HepG2 (cell line): ENCODE measurements around the gene COMMD7. TPM values are rescaled to one million over a fixed set of nuclear protein-coding genes. Genes with fewer than 3 reads are reported as not detected.
A peak's percentile ranks its signal among the peaks of the same experiment; 100 is the strongest.

Source experiments
- ATAC-seq: fragments of 200-7000 bp; cut with Tn5 transposase; 3 replicates; pipeline ENCODE4 v1.9.1; 2020; ENCODE audit warnings: mild to moderate bottlenecking, moderate library complexity
- BruUV-seq: library from RNA; stranded (reverse); fragments of 400-500 nt; replicated peaks from 2 replicates; lab custom pipeline; 2021; lab: Mats Ljungman, UMichigan
- CTCF ChIA-PET: fragments of 300-600 bp; formaldehyde crosslinking; extraction: SDS; loops from one replicate; lab custom pipeline; 2021; ENCODE audit warnings: low total read pairs, inconsistent platforms, low intra/inter-chr PET ratio; lab: Yijun Ruan, JAX
- POLR2A ChIA-PET: fragments of 350-600 bp; sonication (Branson Sonifier 250); formaldehyde crosslinking; loops from one replicate; lab custom pipeline; 2020; ENCODE audit warnings: antibody characterized with exemption, inconsistent platforms; lab: Yijun Ruan, JAX
- DNase-seq: peaks from one replicate; pipeline ENCODE4 v3.0.0-alpha.2; 2015; ENCODE audit warnings: low spot score
- FAIRE-seq: peaks from 3 replicates; lab custom pipeline; 2011; peaks lifted over from hg19 to GRCh38; lab: Jason Lieb, UNC
- H2AFZ ChIP-seq: one replicate; pipeline ENCODE4 v1.6.1; 2011; ENCODE audit warnings: low read length, inconsistent platforms
- H3K27ac ChIP-seq: fragments of 300-600 bp; 3 replicates; pipeline ENCODE4 v1.8.0; 2011; ENCODE audit warnings: mixed run types, mild to moderate bottlenecking, mixed read lengths, low read length, inconsistent platforms; ENCODE audit not compliant: insufficient read depth; ENCODE audit errors: extremely low read length
- H3K27me3 ChIP-seq, 2 experiments: fragments of 200-600 bp in 1 of 2; 2 replicates in 1 of 2; 3 replicates in 1 of 2; pipeline versions ENCODE4 v1.6.0 to v1.8.0; 2011; ENCODE audit warnings: low read length in 2 of 2, mild to moderate bottlenecking in 2 of 2, moderate library complexity in 2 of 2, inconsistent platforms in 1 of 2; ENCODE audit not compliant: insufficient read depth in 2 of 2, control insufficient read depth in 1 of 2
- H3K36me3 ChIP-seq, 2 experiments: fragments of 200-600 bp in 1 of 2; replicated peaks in 1 of 2; 2 replicates in 1 of 2; 3 replicates in 1 of 2; pipeline versions ENCODE4 v1.5.1 to v1.8.0; 2011; ENCODE audit warnings: low read length in 2 of 2, inconsistent platforms in 1 of 2; ENCODE audit not compliant: insufficient read depth in 2 of 2, control insufficient read depth in 1 of 2
- H3K4me1 ChIP-seq: 2 replicates; pipeline ENCODE4 v1.5.1; 2012; ENCODE audit warnings: low read length, inconsistent platforms; ENCODE audit not compliant: insufficient read depth
- H3K4me2 ChIP-seq: 2 replicates; pipeline ENCODE4 v1.6.0; 2011; ENCODE audit warnings: low read depth, low read length, inconsistent platforms
- H3K4me3 ChIP-seq, 3 experiments: fragments of 200-600 bp in 1 of 3; sonication (generic), shearing (Covaris generic) in 1 of 3; replicated peaks in 1 of 3; 2 replicates each; pipeline ENCODE4 v1.5.1; 2011 to 2016; ENCODE audit warnings: low read length in 3 of 3, inconsistent platforms in 2 of 3, low read depth in 2 of 3, mild to moderate bottlenecking in 2 of 3, control low read depth in 1 of 3, mixed read lengths in 1 of 3; ENCODE audit not compliant: insufficient read depth in 1 of 3
- H3K79me2 ChIP-seq: one replicate; pipeline ENCODE4 v1.6.1; 2011; ENCODE audit warnings: low read length, inconsistent platforms; ENCODE audit not compliant: insufficient read depth
- H3K9ac ChIP-seq: 2 replicates; pipeline ENCODE4 v1.6.0; 2011; ENCODE audit warnings: mild to moderate bottlenecking, low read depth, low read length, inconsistent platforms; ENCODE audit not compliant: insufficient read depth
- H3K9me3 ChIP-seq: 2 replicates; pipeline ENCODE4 v1.5.1; 2012; ENCODE audit warnings: mild to moderate bottlenecking, low read length
- H4K20me1 ChIP-seq: 2 replicates; pipeline ENCODE4 v1.6.0; 2011; ENCODE audit warnings: inconsistent platforms, mild to moderate bottlenecking, low read length, moderate library complexity; ENCODE audit not compliant: insufficient read depth
- AGO1 ChIP-seq: fragments of 200-400 bp; formaldehyde crosslinking; IDR thresholded peaks from 2 replicates; pipeline ENCODE4 v1.6.1; 2017; ENCODE audit warnings: mild to moderate bottlenecking, low read depth, low read length, moderate library complexity; ENCODE audit not compliant: poor library complexity, severe bottlenecking
- CBX5 ChIP-seq: sonication (generic); formaldehyde crosslinking; IDR thresholded peaks from 2 replicates; pipeline ENCODE4 v1.4.0; 2020; ENCODE audit warnings: missing genetic modification reagents, borderline replicate concordance
- HNF4A ChIP-seq: sonication (generic); formaldehyde crosslinking; IDR thresholded peaks from 2 replicates; pipeline ENCODE4 v1.4.0; 2020; ENCODE audit warnings: missing genetic modification reagents
- MAFF ChIP-seq: IDR thresholded peaks from 2 replicates; pipeline ENCODE4 v1.6.1; 2011; ENCODE audit warnings: low read depth, low read length, improper control_type of control experiment
- NONO ChIP-seq, 2 experiments: fragments of 450-650 bp in 1 of 2; sonication (generic) in 1 of 2; formaldehyde crosslinking in 1 of 2; IDR thresholded peaks in 1 of 2; conservative IDR thresholded peaks in 1 of 2; 2 replicates each; pipeline versions ENCODE4 v1.6.1 to v1.8.0; 2017 to 2022; ENCODE audit warnings: mild to moderate bottlenecking in 1 of 2, missing genetic modification reagents in 1 of 2, moderate library complexity in 1 of 2
- SOX5 ChIP-seq: IDR thresholded peaks from 2 replicates; pipeline ENCODE4 v1.6.1; 2016; ENCODE audit warnings: borderline replicate concordance
- TRIM24 ChIP-seq: sonication (generic); formaldehyde crosslinking; IDR thresholded peaks from 2 replicates; pipeline ENCODE4 v1.8.0; 2022; ENCODE audit warnings: mild to moderate bottlenecking, missing genetic modification reagents
- U2AF1 ChIP-seq: fragments of 200-400 bp; formaldehyde crosslinking; optimal IDR thresholded peaks from 2 replicates; pipeline ENCODE3; 2017; ENCODE audit warnings: mild to moderate bottlenecking, low read depth, low read length
- ZNF101 ChIP-seq: sonication (generic); formaldehyde crosslinking; IDR thresholded peaks from 2 replicates; pipeline ENCODE4 v1.4.0; 2020; ENCODE audit warnings: mild to moderate bottlenecking, low read depth, missing genetic modification reagents, borderline replicate concordance
- ZNF431 ChIP-seq: sonication (generic); formaldehyde crosslinking; IDR thresholded peaks from 2 replicates; pipeline ENCODE4 v1.9.0; 2022; ENCODE audit warnings: missing genetic modification reagents, low read depth, mild to moderate bottlenecking, borderline replicate concordance
- ZNF501 ChIP-seq: sonication (generic); formaldehyde crosslinking; IDR thresholded peaks from 2 replicates; pipeline ENCODE4 v1.5.1; 2020; ENCODE audit warnings: mild to moderate bottlenecking, moderate library complexity, missing genetic modification reagents
- ZNF607 ChIP-seq: sonication (generic); formaldehyde crosslinking; IDR thresholded peaks from 2 replicates; pipeline ENCODE4 v1.5.1; 2020; ENCODE audit warnings: missing genetic modification reagents, mild to moderate bottlenecking, borderline replicate concordance
- ZNF660 ChIP-seq: sonication (generic); formaldehyde crosslinking; IDR thresholded peaks from 2 replicates; pipeline ENCODE4 v1.5.1; 2020; ENCODE audit warnings: mild to moderate bottlenecking, low read depth, missing genetic modification reagents, borderline replicate concordance
- ZSCAN25 ChIP-seq: sonication (generic); formaldehyde crosslinking; IDR thresholded peaks from 2 replicates; pipeline ENCODE4 v1.8.0; 2022; ENCODE audit warnings: mild to moderate bottlenecking, missing genetic modification reagents
- WGBS: methylation state at CpG from one replicate; pipeline ENCODE4 v1.1.6; 2017; ENCODE audit warnings: low lambda C conversion rate; 5-methylcytosine and 5-hydroxymethylcytosine counted together
- in situ Hi-C: cut with HindIII; loops from 2 replicates; pipeline ENCODE4 v1.10.0; 2017; ENCODE audit warnings: low pct_unique_long_range_greater_than_20kb; ENCODE audit not compliant: extremely low pct_ligation_motif_present
- intact Hi-C: fragments of 100-400 bp; cut with micrococcal nuclease; formaldehyde crosslinking; loops from one replicate; pipeline ENCODE4 v1.10.0; 2022; ENCODE audit not compliant: unreplicated experiment
- polyA plus RNA-seq, 8 experiments: library from polyadenylated mRNA; depleted of rRNA in 3 of 8; stranded (reverse) in 7 of 8; unstranded in 1 of 8; fragments of >200 nt; fragmentation: Illumina TruSeq in 4 of 8; extraction: Trizol in 4 of 8; gene quantifications; 2 replicates each; pipeline versions ENCODE4 v1.2.1 to v1.2.3, GENCODE V29; 2011 to 2016; ENCODE audit warnings: low read depth in 4 of 8, missing spikeins in 1 of 8, mixed read lengths in 1 of 8; ENCODE audit not compliant: insufficient read depth in 1 of 8
- total RNA-seq, 5 experiments: library from RNA; depleted of rRNA; stranded (reverse); fragments of >200 nt; fragmentation: Illumina TruSeq; extraction: Trizol; gene quantifications; 2 replicates each; pipeline ENCODE4 v1.2.3, GENCODE V29; 2016; ENCODE audit warnings: low read depth in 1 of 5
- TF ChIP-seq, protein P1 (sequence below): sonication (generic); formaldehyde crosslinking; IDR thresholded peaks from 2 replicates; pipeline ENCODE4 v1.4.0; 2020; ENCODE audit warnings: missing genetic modification reagents
- TF ChIP-seq, protein P2 (sequence below): sonication (generic); formaldehyde crosslinking; IDR thresholded peaks from 2 replicates; pipeline ENCODE4 v1.9.0; 2021; ENCODE audit warnings: missing genetic modification reagents, mild to moderate bottlenecking, borderline replicate concordance

Gene COMMD7
- total and polyA plus RNA-seq, 2 of the 13 experiments (the other 11 are each of a cell fraction or from before 2014, with no cell fraction given): 42.1 to 53.3 TPM

DNA sequence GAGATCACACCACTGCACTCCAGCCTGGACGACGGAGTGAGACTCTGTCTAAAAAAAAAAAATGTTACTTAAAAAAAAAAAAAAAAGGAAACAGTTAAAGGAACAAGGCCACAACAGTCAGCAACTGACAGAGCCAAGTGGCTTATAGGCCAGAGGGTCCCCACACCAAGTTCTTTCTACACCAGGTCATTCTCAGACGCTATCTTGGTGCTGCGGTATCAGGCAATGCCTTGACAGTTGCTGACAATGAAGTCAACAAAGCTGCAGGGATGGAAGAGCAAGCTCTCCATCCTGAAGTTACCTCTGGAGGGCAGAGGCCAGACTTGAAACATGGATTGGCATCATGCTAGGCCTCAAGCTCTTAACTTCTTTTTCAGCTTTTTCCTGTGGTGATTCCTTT lies 31.9 kb downstream of the COMMD7 start:
- Histone ChIP-seq H3K9me3 (no peaks in the 10 kb centered on the region), H3K4me3 (no peak overlapping the region), H3K27me3 (no peaks in the 10 kb centered on the region), H3K4me2 (no peak overlapping the region), H3K79me2 (no peaks in the 10 kb centered on the region), H3K36me3 (peaks cover 6 to 7% of the 10 kb centered on the region in 2 experiments; a peak in 3 of 5 replicates), H2AFZ (no peak overlapping the region), H3K9ac (no peak overlapping the region), H3K4me1 (peaks cover 27% of the 10 kb centered on the region), H3K27ac (no peak overlapping the region), H4K20me1 (no peaks in the 10 kb centered on the region)
- no peak for DNase-seq
- ATAC-seq: no peak
- intact Hi-C loops (no loop called here), in situ Hi-C loops (no loop called here)
- BruUV-seq: no TSS peak
- no peak for FAIRE-seq
- POLR2A ChIA-PET: interaction anchor here (0.7 kb wide), 1 partner anchor 52 kb away, joined by 3 read pairs; no protein-coding TSS in a partner anchor
- TF ChIP-seq MAFF (no peak), CBX5 (no peak), ZNF101 (CRISPR knock-in tag) (no peak)
- WGBS: 96% methylated on average over 4 of the region's 4 CpGs
- CTCF ChIA-PET: interaction anchor here (1.8 kb wide), 1 partner anchor 67 kb away, joined by 3 read pairs; no protein-coding TSS in a partner anchor

DNA sequence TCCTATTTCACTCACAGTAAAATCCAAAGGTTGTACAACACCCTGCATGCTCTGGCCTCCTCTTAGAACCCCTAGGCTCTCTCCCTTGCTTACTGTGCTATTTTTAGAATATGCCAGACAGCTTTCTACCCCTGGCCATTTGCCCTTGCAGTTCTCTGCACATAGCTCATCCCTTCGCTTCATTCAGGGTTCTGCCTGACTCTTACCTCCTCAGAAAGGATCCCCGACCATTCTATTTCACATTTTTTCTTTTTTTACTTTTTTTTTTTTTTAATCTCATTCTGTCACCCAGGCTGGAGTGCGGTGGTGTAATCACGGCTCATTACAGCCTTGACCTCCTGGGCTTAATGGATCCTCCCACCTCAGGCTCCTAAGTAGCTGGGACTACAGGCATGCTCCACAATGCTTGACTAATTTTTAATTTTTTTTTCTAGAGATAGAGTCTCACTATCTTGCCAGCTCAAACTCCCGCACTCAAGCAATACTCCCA lies 33.6 kb downstream of the COMMD7 start:
- ATAC-seq (peak; percentile 89), FAIRE-seq (peak; percentile 59), DNase-seq (peak; percentile 64)
- intact Hi-C loops: loop anchor here (1.0 kb wide), 1 partner anchor 24 kb away; no protein-coding TSS in a partner anchor
- 25% methylated on average over 5 of the region's 5 CpGs for WGBS
- Histone ChIP-seq H3K4me3 (peak overlapping the region in 2 of 3 experiments; percentile 8 to 42; a peak in 3 of 6 replicates), H3K27me3 (no peaks in the 10 kb centered on the region), H3K9me3 (no peaks in the 10 kb centered on the region), H3K9ac (peak overlapping the region; percentile 51; the same call in 1 of the 2 replicates), H3K36me3 (peaks cover 6 to 13% of the 10 kb centered on the region in 2 experiments; a peak in 4 of 5 replicates), H3K4me2 (peak overlapping the region; percentile 56), H3K4me1 (peaks cover 27% of the 10 kb centered on the region), H3K79me2 (no peaks in the 10 kb centered on the region), H4K20me1 (no peaks in the 10 kb centered on the region), H2AFZ (peak overlapping the region; percentile 52), H3K27ac (peak overlapping the region; percentile 84)
- in situ Hi-C loops: no loop called here
- BruUV-seq: no TSS peak
- ChIA-PET POLR2A (interaction anchor here (0.8 to 2.2 kb wide), 6 partner anchors 12 to 68 kb away, joined by 3 to 17 read pairs (median 6); no protein-coding TSS in a partner anchor), CTCF (no interaction called here)
- TF ChIP-seq AGO1: no peak
- TF ChIP-seq, protein P1, sequence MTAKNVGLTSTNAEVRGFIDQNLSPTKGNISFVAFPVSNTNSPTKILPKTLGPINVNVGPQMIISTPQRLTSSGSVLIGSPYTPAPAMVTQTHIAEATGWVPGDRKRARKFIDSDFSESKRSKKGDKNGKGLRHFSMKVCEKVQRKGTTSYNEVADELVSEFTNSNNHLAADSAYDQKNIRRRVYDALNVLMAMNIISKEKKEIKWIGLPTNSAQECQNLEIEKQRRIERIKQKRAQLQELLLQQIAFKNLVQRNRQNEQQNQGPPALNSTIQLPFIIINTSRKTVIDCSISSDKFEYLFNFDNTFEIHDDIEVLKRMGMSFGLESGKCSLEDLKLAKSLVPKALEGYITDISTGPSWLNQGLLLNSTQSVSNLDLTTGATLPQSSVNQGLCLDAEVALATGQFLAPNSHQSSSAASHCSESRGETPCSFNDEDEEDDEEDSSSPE (CRISPR knock-in tag): no peak
- no peak for TF ChIP-seq NONO (IDR thresholded peaks at IDR 0.05)
- TF ChIP-seq NONO (CRISPR knock-in tag; conservative IDR thresholded peaks at IDR 0.05): no peak
- TF ChIP-seq SOX5 (CRISPR knock-in tag): no peak
- no peak for TF ChIP-seq ZNF501 (CRISPR knock-in tag)
- TF ChIP-seq, protein P2, sequence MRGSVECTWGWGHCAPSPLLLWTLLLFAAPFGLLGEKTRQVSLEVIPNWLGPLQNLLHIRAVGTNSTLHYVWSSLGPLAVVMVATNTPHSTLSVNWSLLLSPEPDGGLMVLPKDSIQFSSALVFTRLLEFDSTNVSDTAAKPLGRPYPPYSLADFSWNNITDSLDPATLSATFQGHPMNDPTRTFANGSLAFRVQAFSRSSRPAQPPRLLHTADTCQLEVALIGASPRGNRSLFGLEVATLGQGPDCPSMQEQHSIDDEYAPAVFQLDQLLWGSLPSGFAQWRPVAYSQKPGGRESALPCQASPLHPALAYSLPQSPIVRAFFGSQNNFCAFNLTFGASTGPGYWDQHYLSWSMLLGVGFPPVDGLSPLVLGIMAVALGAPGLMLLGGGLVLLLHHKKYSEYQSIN: no peak
- no peak for TF ChIP-seq ZNF431 (CRISPR knock-in tag)
- no peak for TF ChIP-seq TRIM24 (CRISPR knock-in tag)
- TF ChIP-seq ZSCAN25 (CRISPR knock-in tag): no peak
- no peak for TF ChIP-seq ZNF607 (CRISPR knock-in tag)
- no peak for TF ChIP-seq ZNF660 (CRISPR knock-in tag)
- no peak for TF ChIP-seq HNF4A
- TF ChIP-seq U2AF1: no peak
